Measurements from ENCODE around the gene HS6ST1. TPM values are rescaled to one million over a fixed set of nuclear protein-coding genes. Genes with fewer than 3 reads are reported as not detected.

Gene HS6ST1
- total RNA-seq, 4 donors from 2014 or later, result 20.5 to 43.6 (median 32.1) TPM

DNA sequence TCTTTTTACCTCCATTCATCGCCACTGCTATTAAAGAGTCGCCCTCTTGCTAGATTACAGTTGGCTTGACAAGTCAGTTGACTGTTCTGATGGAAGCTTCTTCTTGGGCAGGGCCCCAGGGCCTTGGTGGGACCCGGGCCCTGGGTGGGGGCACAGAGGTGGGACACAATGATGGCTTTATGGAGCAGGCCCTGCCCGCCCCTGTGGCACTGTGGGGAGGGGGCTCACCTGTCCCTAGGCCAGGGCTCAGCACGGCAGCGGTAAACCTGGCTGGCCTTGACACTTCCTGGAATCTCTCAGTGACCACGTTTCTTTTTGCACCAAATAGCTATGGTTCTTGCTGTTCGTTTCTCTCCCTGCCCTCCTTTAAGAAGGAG is 4.9 kb upstream of the HS6ST1 start:
- ATAC-seq, result no peak
- Histone ChIP-seq H3K27ac (peak overlapping the region in 3 of 4 donors; percentile 15 to 85 (median 80)), H3K36me3 (no peaks in the 10 kb centered on the region), H3K4me3 (no peak overlapping the region), H3K4me1 (peaks cover 0 to 52% (median 15%) of the 10 kb centered on the region in 3 donors), H3K27me3 (no peaks in the 10 kb centered on the region), H3K9me3 (no peaks in the 10 kb centered on the region)
- TF ChIP-seq CTCF (IDR thresholded peaks at IDR 0.05) (no peak), POLR2AphosphoS5 (IDR thresholded peaks at IDR 0.05) (no peak), POLR2A (IDR thresholded peaks at IDR 0.05) (no peak), EP300 (IDR thresholded peaks at IDR 0.05) (no peak)
- WGBS, 2 donors (ENCODE audit: low coverage in 1 of 2), result no CpG with 5 or more reads among the region's 8 CpGs

GRCh38 chr2:128322715-128323554 is 4.3 kb upstream of the HS6ST1 start:
- peak overlapping the region in 1 of 2 donors; percentile 70 for H3K4me3 ChIP-seq
- no peak for ATAC-seq
- no peaks in the 10 kb centered on the region for H3K27me3 ChIP-seq
- peaks cover 0 to 52% (median 15%) of the 10 kb centered on the region in 3 donors for H3K4me1 ChIP-seq
- H3K9me3 ChIP-seq, result no peaks in the 10 kb centered on the region
- WGBS, 2 donors (ENCODE audit: low coverage in 1 of 2), result 20% methylated on average over 1 of the region's 29 CpGs; no CpG with 5 or more reads in 1 of the 2 donors
- H3K27ac ChIP-seq, result peak overlapping the region in 3 of 4 donors; percentile 68 to 85 (median 80)
- TF ChIP-seq POLR2AphosphoS5 (IDR thresholded peaks at IDR 0.05) (no peak), CTCF (IDR thresholded peaks at IDR 0.05) (no peak), POLR2A (IDR thresholded peaks at IDR 0.05) (no peak), EP300 (IDR thresholded peaks at IDR 0.05) (no peak)
- H3K36me3 ChIP-seq, result no peaks in the 10 kb centered on the region

- no peak for TF ChIP-seq POLR2AphosphoS5 (IDR thresholded peaks at IDR 0.05)
- peak; percentile 18 to 42 for TF ChIP-seq POLR2A (IDR thresholded peaks at IDR 0.05)
- TF ChIP-seq EP300 (IDR thresholded peaks at IDR 0.05), result no peak
- TF ChIP-seq CTCF (IDR thresholded peaks at IDR 0.05), result peak in 3 of 4 experiments; percentile 96 to 98 (median 98)
- H3K27me3 ChIP-seq, result no peaks in the 10 kb centered on the region
- no peaks in the 10 kb centered on the region for H3K36me3 ChIP-seq
- H3K9me3 ChIP-seq, result no peaks in the 10 kb centered on the region
- H3K4me1 ChIP-seq, result peaks cover 0 to 60% (median 18%) of the 10 kb centered on the region in 3 donors
- peak overlapping the region in 3 of 4 donors; percentile 68 to 85 (median 80) for H3K27ac ChIP-seq
- 35% methylated on average over 8 of the region's 91 CpGs; no CpG with 5 or more reads in 1 of the 2 donors for WGBS, 2 donors (ENCODE audit: low coverage in 1 of 2)
- ATAC-seq, result peak; percentile 74
- peak overlapping the region; percentile 33 to 70 for H3K4me3 ChIP-seq
Measured at GRCh38 chr2:128321784-128322714, 3.4 kb upstream of the HS6ST1 start.

- Histone ChIP-seq H3K36me3 (no peaks in the 10 kb centered on the region), H3K4me3 (peak overlapping the region in 1 of 2 donors; percentile 70), H3K27me3 (no peaks in the 10 kb centered on the region), H3K4me1 (peaks cover 0 to 66% (median 27%) of the 10 kb centered on the region in 3 donors), H3K9me3 (no peaks in the 10 kb centered on the region), H3K27ac (peak overlapping the region in 2 of 4 donors; percentile 80 to 85)
- 75 to 88% methylated on average over 4 to 5 of the region's 23 CpGs for WGBS, 2 donors (ENCODE audit: low coverage in 1 of 2)
- no peak for TF ChIP-seq POLR2A (IDR thresholded peaks at IDR 0.05)
- no peak for TF ChIP-seq CTCF (IDR thresholded peaks at IDR 0.05)
- no peak for TF ChIP-seq POLR2AphosphoS5 (IDR thresholded peaks at IDR 0.05)
- TF ChIP-seq EP300 (IDR thresholded peaks at IDR 0.05), result no peak
- no peak for ATAC-seq
Measured at GRCh38 chr2:128320906-128321771, 2.5 kb upstream of the HS6ST1 start.

Data from gastroesophageal sphincter (tissue), 4 donors.